K562 (cell line): Measurements from ENCODE around the gene ICAM3. TPM values are rescaled to one million over a fixed set of nuclear protein-coding genes. Genes with fewer than 3 reads are reported as not detected.

Experiments
- BMI1 ChIP-seq: fragments of 150-350 bp; IDR thresholded peaks from 2 replicates; pipeline ENCODE4 v1.6.1; 2014; ENCODE audit warnings: low read length
- CBX1 ChIP-seq: sonication (generic); IDR thresholded peaks from 2 replicates; pipeline ENCODE4 v1.6.1; 2016; ENCODE audit warnings: antibody characterized with exemption, low read depth, mild to moderate bottlenecking
- CHD2 ChIP-seq: IDR thresholded peaks from 2 replicates; pipeline ENCODE4 v1.6.1; 2011; ENCODE audit warnings: low read depth, low read length
- CTBP1 ChIP-seq: fragments of 450-650 bp; IDR thresholded peaks from 2 replicates; pipeline ENCODE4 v1.6.1; 2016; ENCODE audit warnings: borderline replicate concordance
- KAT7 ChIP-seq: sonication (generic); formaldehyde crosslinking; IDR thresholded peaks from 2 replicates; pipeline ENCODE4 v1.8.0; 2022; ENCODE audit warnings: missing genetic modification reagents, mild to moderate bottlenecking, borderline replicate concordance
- L3MBTL2 ChIP-seq: fragments of 450-650 bp; IDR thresholded peaks from 2 replicates; pipeline ENCODE4 v1.6.1; 2016; ENCODE audit warnings: mild to moderate bottlenecking, moderate library complexity
- MBD2 ChIP-seq: sonication (generic); IDR thresholded peaks from 2 replicates; pipeline ENCODE4 v1.6.1; 2016; ENCODE audit warnings: low read depth, borderline replicate concordance
- NFE2 ChIP-seq: IDR thresholded peaks from 2 replicates; pipeline ENCODE4 v1.6.1; 2014; ENCODE audit warnings: antibody characterized with exemption, low read depth
- NR1H2 ChIP-seq: sonication (generic); formaldehyde crosslinking; IDR thresholded peaks from 2 replicates; pipeline ENCODE4 v1.4.0; 2020; ENCODE audit warnings: mild to moderate bottlenecking, missing genetic modification reagents
- PHF21A ChIP-seq: fragments of 450-650 bp; IDR thresholded peaks from 2 replicates; pipeline ENCODE4 v1.6.1; 2017; ENCODE audit warnings: low read depth, borderline replicate concordance
- PTTG1 ChIP-seq: fragments of 450-650 bp; IDR thresholded peaks from 2 replicates; pipeline ENCODE4 v1.6.1; 2016; ENCODE audit warnings: low read depth, mild to moderate bottlenecking, missing genetic modification characterization, missing compliant biosample characterization
- RAD21 ChIP-seq, 2 experiments: fragments of 250-450 bp in 1 of 2; fragments of 450-650 bp in 1 of 2; sonication (Bioruptor Pico) in 1 of 2; formaldehyde crosslinking in 1 of 2; IDR thresholded peaks in 1 of 2; conservative IDR thresholded peaks in 1 of 2; 2 replicates each; pipeline versions ENCODE4 v1.4.0 to v1.8.0; 2020 to 2022; ENCODE audit warnings: mild to moderate bottlenecking in 2 of 2, moderate library complexity in 1 of 2
- RBBP5 ChIP-seq: fragments of 200-600 bp; sonication (generic); IDR thresholded peaks from 2 replicates; pipeline ENCODE4 v1.6.1; 2012; ENCODE audit warnings: borderline replicate concordance, mild to moderate bottlenecking, low read length, control low read depth, inconsistent platforms; ENCODE audit not compliant: insufficient read depth, poor library complexity, severe bottlenecking
- RFX7 ChIP-seq: fragments of 250-450 bp; sonication (Bioruptor Pico); IDR thresholded peaks from 2 replicates; pipeline ENCODE4 v1.5.1; 2021; ENCODE audit warnings: mild to moderate bottlenecking
- SPI1 ChIP-seq: IDR thresholded peaks from 2 replicates; pipeline ENCODE4 v1.6.1; 2011; ENCODE audit warnings: low read depth, low read length, control low read depth, borderline replicate concordance
- TBP ChIP-seq: optimal IDR thresholded peaks from 2 replicates; pipeline ENCODE3; 2011; ENCODE audit warnings: low read depth, low read length, improper control_type of control experiment
- ZNF121 ChIP-seq: sonication (generic); formaldehyde crosslinking; conservative IDR thresholded peaks from 2 replicates; pipeline ENCODE4 v1.8.0; 2022; ENCODE audit warnings: missing genetic modification reagents
- ZNF165 ChIP-seq: fragments of 250-450 bp; sonication (Bioruptor Pico); IDR thresholded peaks from 2 replicates; pipeline ENCODE4 v1.4.0; 2020; ENCODE audit warnings: borderline replicate concordance
- ZNF408 ChIP-seq: fragments of 250-450 bp; sonication (Bioruptor Pico); IDR thresholded peaks from 2 replicates; pipeline ENCODE4 v1.4.0; 2020; ENCODE audit warnings: low read depth, mild to moderate bottlenecking, moderate library complexity
- ZNF764 ChIP-seq: fragments of 250-450 bp; sonication (Bioruptor Pico); IDR thresholded peaks from 2 replicates; pipeline ENCODE4 v1.4.0; 2020; ENCODE audit warnings: low read depth, mild to moderate bottlenecking, moderate library complexity
- ZNF79 ChIP-seq: fragments of 250-450 bp; sonication (Bioruptor Pico); IDR thresholded peaks from 2 replicates; pipeline ENCODE4 v1.4.0; 2020; ENCODE audit warnings: low read depth, mild to moderate bottlenecking, moderate library complexity
- polyA plus RNA-seq, 8 experiments: library from polyadenylated mRNA; depleted of rRNA in 4 of 8; stranded (reverse) in 5 of 8; unstranded in 3 of 8; fragments of >200 nt; fragmentation: Nextera tagmentation in 2 of 8; fragmentation: Illumina TruSeq in 1 of 8; extraction: Ambion mirVana in 2 of 8; extraction: Trizol in 1 of 8; gene quantifications; 2 replicates each; pipeline versions ENCODE4 v1.2.1 to v1.2.3, GENCODE V29; 2011 to 2014; ENCODE audit warnings: inconsistent platforms in 1 of 8, missing spikeins in 1 of 8
- total RNA-seq, 7 experiments: library from RNA; depleted of rRNA in 6 of 7; stranded (reverse); fragments of >200 nt in 6 of 7; fragmentation: Illumina TruSeq in 2 of 7; extraction: Trizol in 2 of 7; gene quantifications; 2 replicates each; pipeline versions ENCODE4 v1.2.1 to v1.2.3, GENCODE V29; 2011 to 2021; ENCODE audit warnings: low replicate concordance in 1 of 7
- TF ChIP-seq, protein P1 (sequence below), 2 experiments: fragments of 450-650 bp; conservative IDR thresholded peaks; 2 replicates each; pipeline ENCODE4 v1.6.1; 2017; ENCODE audit warnings: mild to moderate bottlenecking in 2 of 2, moderate library complexity in 2 of 2
- TF ChIP-seq, protein P2 (sequence below): fragments of 250-450 bp; sonication (Bioruptor Pico); IDR thresholded peaks from 2 replicates; pipeline ENCODE4 v1.9.0; 2021; ENCODE audit warnings: mild to moderate bottlenecking, inconsistent platforms
- TF ChIP-seq, protein P3 (sequence below), 2 experiments: fragments of 200-800 bp in 1 of 2; sonication (Bioruptor generic) in 1 of 2; sonication (generic) in 1 of 2; formaldehyde crosslinking in 1 of 2; IDR thresholded peaks in 1 of 2; conservative IDR thresholded peaks in 1 of 2; 2 replicates each; pipeline versions ENCODE4 v1.5.0 to v1.6.1; 2016 to 2020; ENCODE audit warnings: missing compliant biosample characterization in 1 of 2, missing genetic modification characterization in 1 of 2, missing genetic modification reagents in 1 of 2

Gene ICAM3
- total and polyA plus RNA-seq, 9 of the 15 experiments (the other 6 are each of a cell fraction or from before 2014, with no cell fraction given), result 6.5 to 39.5 (median 24.2) TPM

DNA sequence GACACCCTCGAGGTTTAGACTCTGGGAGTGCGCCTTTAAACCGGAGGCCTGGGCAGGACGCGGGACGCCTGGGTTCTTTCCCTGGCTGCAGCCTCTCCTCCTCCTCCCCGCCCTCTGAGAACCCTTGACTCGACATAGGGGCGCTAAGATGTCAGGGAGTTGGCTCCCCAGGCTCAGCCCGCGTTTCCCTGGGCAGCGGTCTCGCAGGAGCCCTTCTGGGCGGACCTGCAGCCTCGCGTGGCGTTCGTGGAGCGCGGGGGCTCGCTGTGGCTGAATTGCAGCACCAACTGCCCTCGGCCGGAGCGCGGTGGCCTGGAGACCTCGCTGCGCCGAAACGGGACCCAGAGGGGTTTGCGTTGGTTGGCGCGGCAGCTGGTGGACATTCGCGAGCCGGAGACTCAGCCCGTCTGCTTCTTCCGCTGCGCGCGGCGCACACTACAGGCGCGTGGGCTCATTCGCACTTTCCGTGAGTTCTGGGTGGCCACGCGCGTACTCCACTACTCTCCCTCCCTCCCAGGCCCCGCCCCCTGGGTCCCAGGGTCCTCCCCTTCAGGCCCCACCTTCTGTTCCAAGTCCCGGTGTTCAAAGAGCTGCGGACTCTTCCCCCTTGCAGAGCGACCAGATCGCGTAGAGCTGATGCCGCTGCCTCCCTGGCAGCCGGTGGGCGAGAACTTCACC is 48.4 kb downstream of the ICAM3 start (continued):
- TF ChIP-seq ZNF121 (CRISPR knock-in tag) (no peak), RBBP5 (peak; percentile 37), SPI1 (no peak), TBP (peak; percentile 86), CTBP1 (0 out of 2 replicates have a peak, but pooled peaks have one; percentile 39), ZNF165 (no peak), PTTG1 (tag) (no peak), BMI1 (no peak), NR1H2 (CRISPR knock-in tag) (peak; percentile 80; the same call in 1 of the 2 replicates), RAD21 (CRISPR knock-in tag; conservative IDR thresholded peaks at IDR 0.05 in 1 of 2, IDR thresholded peaks at IDR 0.05 in 1 of 2) (no peak), ZNF408 (no peak), KAT7 (peak; percentile 85), RFX7 (CRISPR knock-in tag) (no peak), MBD2 (peak; percentile 30; the same call in 1 of the 2 replicates), CBX1 (0 out of 2 replicates have a peak, but pooled peaks have one; percentile 14), NFE2 (no peak), ZNF764 (CRISPR knock-in tag) (no peak), L3MBTL2 (0 out of 2 replicates have a peak, but pooled peaks have one; percentile 5), ZNF79 (CRISPR knock-in tag) (no peak), PHF21A (no peak), CHD2 (no peak)
- TF ChIP-seq, protein P1, sequence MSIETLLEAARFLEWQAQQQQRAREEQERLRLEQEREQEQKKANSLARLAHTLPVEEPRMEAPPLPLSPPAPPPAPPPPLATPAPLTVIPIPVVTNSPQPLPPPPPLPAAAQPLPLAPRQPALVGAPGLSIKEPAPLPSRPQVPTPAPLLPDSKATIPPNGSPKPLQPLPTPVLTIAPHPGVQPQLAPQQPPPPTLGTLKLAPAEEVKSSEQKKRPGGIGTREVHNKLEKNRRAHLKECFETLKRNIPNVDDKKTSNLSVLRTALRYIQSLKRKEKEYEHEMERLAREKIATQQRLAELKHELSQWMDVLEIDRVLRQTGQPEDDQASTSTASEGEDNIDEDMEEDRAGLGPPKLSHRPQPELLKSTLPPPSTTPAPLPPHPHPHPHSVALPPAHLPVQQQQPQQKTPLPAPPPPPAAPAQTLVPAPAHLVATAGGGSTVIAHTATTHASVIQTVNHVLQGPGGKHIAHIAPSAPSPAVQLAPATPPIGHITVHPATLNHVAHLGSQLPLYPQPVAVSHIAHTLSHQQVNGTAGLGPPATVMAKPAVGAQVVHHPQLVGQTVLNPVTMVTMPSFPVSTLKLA (conservative IDR thresholded peaks at IDR 0.05), result peak; percentile 39 to 81
- TF ChIP-seq, protein P2, sequence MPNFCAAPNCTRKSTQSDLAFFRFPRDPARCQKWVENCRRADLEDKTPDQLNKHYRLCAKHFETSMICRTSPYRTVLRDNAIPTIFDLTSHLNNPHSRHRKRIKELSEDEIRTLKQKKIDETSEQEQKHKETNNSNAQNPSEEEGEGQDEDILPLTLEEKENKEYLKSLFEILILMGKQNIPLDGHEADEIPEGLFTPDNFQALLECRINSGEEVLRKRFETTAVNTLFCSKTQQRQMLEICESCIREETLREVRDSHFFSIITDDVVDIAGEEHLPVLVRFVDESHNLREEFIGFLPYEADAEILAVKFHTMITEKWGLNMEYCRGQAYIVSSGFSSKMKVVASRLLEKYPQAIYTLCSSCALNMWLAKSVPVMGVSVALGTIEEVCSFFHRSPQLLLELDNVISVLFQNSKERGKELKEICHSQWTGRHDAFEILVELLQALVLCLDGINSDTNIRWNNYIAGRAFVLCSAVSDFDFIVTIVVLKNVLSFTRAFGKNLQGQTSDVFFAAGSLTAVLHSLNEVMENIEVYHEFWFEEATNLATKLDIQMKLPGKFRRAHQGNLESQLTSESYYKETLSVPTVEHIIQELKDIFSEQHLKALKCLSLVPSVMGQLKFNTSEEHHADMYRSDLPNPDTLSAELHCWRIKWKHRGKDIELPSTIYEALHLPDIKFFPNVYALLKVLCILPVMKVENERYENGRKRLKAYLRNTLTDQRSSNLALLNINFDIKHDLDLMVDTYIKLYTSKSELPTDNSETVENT (CRISPR knock-in tag), result peak; percentile 70; the same call in 1 of the 2 replicates
- TF ChIP-seq, protein P3, sequence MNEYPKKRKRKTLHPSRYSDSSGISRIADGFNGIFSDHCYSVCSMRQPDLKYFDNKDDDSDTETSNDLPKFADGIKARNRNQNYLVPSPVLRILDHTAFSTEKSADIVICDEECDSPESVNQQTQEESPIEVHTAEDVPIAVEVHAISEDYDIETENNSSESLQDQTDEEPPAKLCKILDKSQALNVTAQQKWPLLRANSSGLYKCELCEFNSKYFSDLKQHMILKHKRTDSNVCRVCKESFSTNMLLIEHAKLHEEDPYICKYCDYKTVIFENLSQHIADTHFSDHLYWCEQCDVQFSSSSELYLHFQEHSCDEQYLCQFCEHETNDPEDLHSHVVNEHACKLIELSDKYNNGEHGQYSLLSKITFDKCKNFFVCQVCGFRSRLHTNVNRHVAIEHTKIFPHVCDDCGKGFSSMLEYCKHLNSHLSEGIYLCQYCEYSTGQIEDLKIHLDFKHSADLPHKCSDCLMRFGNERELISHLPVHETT (CRISPR knock-in tag; conservative IDR thresholded peaks at IDR 0.05 in 1 of 2, IDR thresholded peaks at IDR 0.05 in 1 of 2), result no peak
